Activated T-cell treated with anti-CD3 and anti-CD28 coated beads, Interleukin-2, amount 50 U/mL, for 4 hours (primary cell): ENCODE results near the gene ATXN1. TPM values are rescaled to one million over a fixed set of nuclear protein-coding genes. Genes with fewer than 3 reads are reported as not detected.
"Not testable (repeated sequence)": the region's sequence is repeated elsewhere in the genome, so short reads cannot be mapped to it uniquely, and the experiment has no call there.

Source experiments
- ATAC-seq, 2 donors: fragments of 200-7000 bp; cut with Tn5 transposase; one replicate each; pipeline ENCODE4 v1.10.0; 2021
- DNase-seq: peaks from one replicate; pipeline ENCODE4 v3.0.0-alpha.2; 2020
- H3K27me3 Mint-ChIP-seq: one replicate; pipeline ENCODE4 v1.8.0; 2021; ENCODE audit warnings: low read depth, mixed read lengths
- H3K36me3 Mint-ChIP-seq: one replicate; pipeline ENCODE4 v1.8.0; 2022; ENCODE audit warnings: mixed read lengths; ENCODE audit not compliant: insufficient read depth
- H3K4me1 Mint-ChIP-seq: one replicate; pipeline ENCODE4 v1.8.0; 2021; ENCODE audit warnings: low read depth, mixed read lengths
- H3K4me3 Mint-ChIP-seq: one replicate; pipeline ENCODE4 v1.8.0; 2021; ENCODE audit warnings: mild to moderate bottlenecking, moderate library complexity, mixed read lengths
- H3K9me3 Mint-ChIP-seq: one replicate; pipeline ENCODE4 v1.8.0; 2021; ENCODE audit warnings: mixed read lengths
- total RNA-seq, 3 donors: library from RNA; stranded (reverse); gene quantifications; one replicate each; pipeline ENCODE4 v1.2.1, GENCODE V29; 2021

ATXN1 gene
- total RNA-seq, 3 donors from 2014 or later = 39.5 to 63.8 (median 45.1) TPM

- H3K4me3 Mint-ChIP-seq = no peak overlapping the region
- H3K9me3 Mint-ChIP-seq = peaks cover 10% of the 10 kb centered on the region
Observed at GRCh38 chr6:16793828-16794412, 32.7 kb upstream of the ATXN1 start.

GRCh38 chr6:16789329-16790038, 28.2 kb upstream of the ATXN1 start:
- H3K9me3 Mint-ChIP-seq = peaks cover 20% of the 10 kb centered on the region
- H3K4me1 Mint-ChIP-seq = no peaks in the 10 kb centered on the region
- ATAC-seq (no peak), DNase-seq (no peak)
- no peaks in the 10 kb centered on the region for H3K27me3 Mint-ChIP-seq
- peaks cover 1% of the 10 kb centered on the region for H3K36me3 Mint-ChIP-seq
- H3K4me3 Mint-ChIP-seq = no peak overlapping the region

More at GRCh38 chr6:16793828-16794412, 32.7 kb upstream of the ATXN1 start:
- DNase-seq (no peak), ATAC-seq (no peak)
- H3K36me3 Mint-ChIP-seq = no peaks in the 10 kb centered on the region
- no peaks in the 10 kb centered on the region for H3K27me3 Mint-ChIP-seq
- no peaks in the 10 kb centered on the region for H3K4me1 Mint-ChIP-seq

- Mint-ChIP-seq H3K9me3 (peaks cover 20% of the 10 kb centered on the region), H3K4me3 (no peak overlapping the region), H3K4me1 (no peaks in the 10 kb centered on the region), H3K27me3 (no peaks in the 10 kb centered on the region), H3K36me3 (peaks cover 1% of the 10 kb centered on the region)
- DNase-seq = no peak
- ATAC-seq = no peak
Observed at GRCh38 chr6:16787128-16787682, 25.9 kb upstream of the ATXN1 start.

- ATAC-seq = no peak
- Mint-ChIP-seq H3K4me3 (no peak overlapping the region), H3K4me1 (no peaks in the 10 kb centered on the region), H3K27me3 (no peaks in the 10 kb centered on the region), H3K9me3 (peaks cover 20% of the 10 kb centered on the region), H3K36me3 (peaks cover 1% of the 10 kb centered on the region)
- no peak for DNase-seq
Observed at GRCh38 chr6:16785496-16785895, 24.2 kb upstream of the ATXN1 start.

GRCh38 chr6:16784957-16785356, 23.7 kb upstream of the ATXN1 start:
- DNase-seq, H3K4me1 Mint-ChIP-seq, H3K27me3 Mint-ChIP-seq, ATAC-seq, H3K4me3 Mint-ChIP-seq, H3K36me3 Mint-ChIP-seq: not testable (repeated sequence)
- H3K9me3 Mint-ChIP-seq = peaks cover 16% of the 10 kb centered on the region

GRCh38 chr6:16783952-16784565, 22.8 kb upstream of the ATXN1 start:
- H3K27me3 Mint-ChIP-seq = no peaks in the 10 kb centered on the region
- H3K36me3 Mint-ChIP-seq = peaks cover 1% of the 10 kb centered on the region
- peaks cover 10% of the 10 kb centered on the region for H3K9me3 Mint-ChIP-seq
- no peak overlapping the region for H3K4me3 Mint-ChIP-seq
- DNase-seq = no peak
- no peak for ATAC-seq
- no peaks in the 10 kb centered on the region for H3K4me1 Mint-ChIP-seq

- Mint-ChIP-seq H3K27me3 (no peaks in the 10 kb centered on the region), H3K4me1 (no peaks in the 10 kb centered on the region), H3K4me3 (no peak overlapping the region), H3K36me3 (peaks cover 1% of the 10 kb centered on the region), H3K9me3 (peaks cover 10% of the 10 kb centered on the region)
- DNase-seq (no peak), ATAC-seq (no peak)
Observed at GRCh38 chr6:16783509-16783908, 22.2 kb upstream of the ATXN1 start.

GRCh38 chr6:16782278-16782677, 21.0 kb upstream of the ATXN1 start:
- no peaks in the 10 kb centered on the region for H3K36me3 Mint-ChIP-seq
- peaks cover 1% of the 10 kb centered on the region for H3K27me3 Mint-ChIP-seq
- no peak for ATAC-seq
- peaks cover 4% of the 10 kb centered on the region for H3K9me3 Mint-ChIP-seq
- H3K4me1 Mint-ChIP-seq = no peaks in the 10 kb centered on the region
- no peak for DNase-seq
- H3K4me3 Mint-ChIP-seq = no peak overlapping the region

- H3K4me1 Mint-ChIP-seq = no peaks in the 10 kb centered on the region
- H3K27me3 Mint-ChIP-seq = peaks cover 1% of the 10 kb centered on the region
- DNase-seq (no peak), ATAC-seq (no peak)
- no peaks in the 10 kb centered on the region for H3K36me3 Mint-ChIP-seq
- H3K4me3 Mint-ChIP-seq = no peak overlapping the region
- peaks cover 3% of the 10 kb centered on the region for H3K9me3 Mint-ChIP-seq
Observed at GRCh38 chr6:16781348-16782169, 20.3 kb upstream of the ATXN1 start.

- Mint-ChIP-seq H3K4me3 (no peak overlapping the region), H3K27me3 (peaks cover 1% of the 10 kb centered on the region), H3K36me3 (peaks cover 3% of the 10 kb centered on the region), H3K4me1 (no peaks in the 10 kb centered on the region), H3K9me3 (peaks cover 3% of the 10 kb centered on the region)
- DNase-seq (no peak), ATAC-seq (no peak)
Observed at GRCh38 chr6:16778521-16778920, 17.3 kb upstream of the ATXN1 start.

- no peak for DNase-seq
- Mint-ChIP-seq H3K4me1 (no peaks in the 10 kb centered on the region), H3K9me3 (peaks cover 3% of the 10 kb centered on the region), H3K4me3 (no peak overlapping the region), H3K36me3 (peaks cover 3% of the 10 kb centered on the region), H3K27me3 (peaks cover 1% of the 10 kb centered on the region)
- ATAC-seq = no peak
Observed at GRCh38 chr6:16777794-16778193, 16.5 kb upstream of the ATXN1 start.

GRCh38 chr6:16776394-16777017, 15.2 kb upstream of the ATXN1 start:
- peaks cover 3% of the 10 kb centered on the region for H3K9me3 Mint-ChIP-seq
- DNase-seq (no peak), ATAC-seq (no peak)
- no peak overlapping the region for H3K4me3 Mint-ChIP-seq
- H3K27me3 Mint-ChIP-seq = peaks cover 1% of the 10 kb centered on the region
- H3K36me3 Mint-ChIP-seq = peaks cover 3% of the 10 kb centered on the region
- H3K4me1 Mint-ChIP-seq = peaks cover 3% of the 10 kb centered on the region

GRCh38 chr6:16774437-16774836, 13.2 kb upstream of the ATXN1 start:
- Mint-ChIP-seq H3K27me3 (peaks cover 1% of the 10 kb centered on the region), H3K4me3 (no peak overlapping the region), H3K36me3 (peaks cover 3% of the 10 kb centered on the region), H3K4me1 (peaks cover 23% of the 10 kb centered on the region), H3K9me3 (peaks cover 3% of the 10 kb centered on the region)
- ATAC-seq = no peak
- no peak for DNase-seq

GRCh38 chr6:16773362-16773761, 12.1 kb upstream of the ATXN1 start:
- DNase-seq = no peak

More at GRCh38 chr6:16773362-16773761, 12.1 kb upstream of the ATXN1 start:
- Mint-ChIP-seq H3K27me3 (peaks cover 1% of the 10 kb centered on the region), H3K9me3 (peaks cover 3% of the 10 kb centered on the region), H3K4me3 (no peak overlapping the region), H3K36me3 (peaks cover 3% of the 10 kb centered on the region), H3K4me1 (peaks cover 34% of the 10 kb centered on the region)
- ATAC-seq = no peak
